CD14-positive monocyte (primary cell): Measurements from ENCODE around the gene PLA2G1B. TPM values are rescaled to one million over a fixed set of nuclear protein-coding genes. Genes with fewer than 3 reads are reported as not detected.
A peak's percentile ranks its signal among the peaks of the same experiment; 100 is the strongest.

Experiments
- DNase-seq, 3 donors: peaks; one replicate each; pipeline ENCODE4 v3.0.0-alpha.2; 2011 to 2022
- H2AFZ ChIP-seq: 2 replicates; pipeline ENCODE4 v1.6.0; 2012; ENCODE audit warnings: mild to moderate bottlenecking, low read depth, low read length, inconsistent platforms; ENCODE audit not compliant: insufficient read depth, poor library complexity, severe bottlenecking
- H3K27ac ChIP-seq, 2 donors: 1 replicate in 1 of 2; 2 replicates in 1 of 2; pipeline ENCODE4 v1.5.1; 2012 to 2013; ENCODE audit warnings: low read length in 2 of 2, control low read depth in 1 of 2, inconsistent platforms in 1 of 2, low read depth in 1 of 2, mild to moderate bottlenecking in 1 of 2
- H3K27me3 ChIP-seq, 2 donors: one replicate each; pipeline versions ENCODE4 v1.6.0 to v1.6.1; 2011 to 2013; ENCODE audit warnings: low read length in 2 of 2; ENCODE audit not compliant: control insufficient read depth in 2 of 2, insufficient read depth in 2 of 2
- H3K36me3 ChIP-seq, 2 donors: replicated peaks in 1 of 2; 1 replicate in 1 of 2; 2 replicates in 1 of 2; pipeline versions ENCODE4 v1.5.1 to v1.6.1; 2012 to 2013; ENCODE audit warnings: low read length in 2 of 2, control low read depth in 1 of 2, inconsistent platforms in 1 of 2, mild to moderate bottlenecking in 1 of 2; ENCODE audit not compliant: insufficient read depth in 2 of 2, control insufficient read depth in 1 of 2
- H3K4me1 ChIP-seq, 2 donors: 1 replicate in 1 of 2; 2 replicates in 1 of 2; pipeline versions ENCODE4 v1.5.1 to v1.6.1; 2012 to 2013; ENCODE audit warnings: low read length in 2 of 2, control low read depth in 1 of 2, inconsistent platforms in 1 of 2, mild to moderate bottlenecking in 1 of 2, moderate library complexity in 1 of 2; ENCODE audit not compliant: insufficient read depth in 2 of 2, control insufficient read depth in 1 of 2
- H3K4me2 ChIP-seq: replicated peaks from 2 replicates; pipeline ENCODE3; 2012; ENCODE audit warnings: low read length, moderate library complexity, mild to moderate bottlenecking; ENCODE audit not compliant: poor library complexity, severe bottlenecking; ENCODE audit errors: extremely low read depth
- H3K4me3 ChIP-seq, 3 experiments: fragments of 200-600 bp in 1 of 3; sonication (generic) in 1 of 3; replicated peaks in 1 of 3; 1 replicate in 2 of 3; 2 replicates in 1 of 3; pipeline ENCODE4 v1.5.1; 2011 to 2013; ENCODE audit warnings: low read length in 3 of 3, mild to moderate bottlenecking in 3 of 3, control low read depth in 2 of 3, low read depth in 2 of 3, inconsistent platforms in 1 of 3, moderate library complexity in 1 of 3
- H3K79me2 ChIP-seq: 2 replicates; pipeline ENCODE4 v1.6.0; 2012; ENCODE audit warnings: mild to moderate bottlenecking, control low read depth, inconsistent platforms, low read length, moderate library complexity; ENCODE audit not compliant: insufficient read depth
- H3K9ac ChIP-seq: 2 replicates; pipeline ENCODE4 v1.6.0; 2017; ENCODE audit warnings: low read length, mild to moderate bottlenecking; ENCODE audit not compliant: insufficient read depth, poor library complexity, severe bottlenecking
- H3K9me3 ChIP-seq, 2 donors: replicated peaks in 1 of 2; 1 replicate in 1 of 2; 2 replicates in 1 of 2; pipeline versions ENCODE4 v1.5.1 to v1.6.1; 2012 to 2013; ENCODE audit warnings: low read length in 2 of 2, control low read depth in 1 of 2; ENCODE audit not compliant: control insufficient read depth in 1 of 2, insufficient read depth in 1 of 2
- H4K20me1 ChIP-seq: 2 replicates; pipeline ENCODE4 v1.6.0; 2012; ENCODE audit warnings: mild to moderate bottlenecking, low read length, control low read depth, moderate library complexity; ENCODE audit not compliant: insufficient read depth
- H3K27ac Mint-ChIP-seq, 7 donors: one replicate each; pipeline ENCODE4 v1.8.0; 2020; ENCODE audit warnings: mild to moderate bottlenecking in 7 of 7, mixed read lengths in 7 of 7, moderate library complexity in 6 of 7, inconsistent platforms in 2 of 7
- H3K27me3 Mint-ChIP-seq, 3 donors: one replicate each; pipeline ENCODE4 v1.8.0; 2021 to 2022; ENCODE audit warnings: low read depth in 3 of 3, mild to moderate bottlenecking in 3 of 3, mixed read lengths in 3 of 3, moderate library complexity in 3 of 3, inconsistent platforms in 1 of 3
- H3K36me3 Mint-ChIP-seq, 2 donors: one replicate each; pipeline ENCODE4 v1.8.0; 2020; ENCODE audit warnings: mixed read lengths in 2 of 2, inconsistent platforms in 1 of 2, mild to moderate bottlenecking in 1 of 2
- H3K4me1 Mint-ChIP-seq: one replicate; pipeline ENCODE4 v1.8.0; 2020; ENCODE audit warnings: mild to moderate bottlenecking, mixed read lengths
- H3K4me3 Mint-ChIP-seq, 2 donors: one replicate each; pipeline ENCODE4 v1.8.0; 2020; ENCODE audit warnings: mild to moderate bottlenecking in 2 of 2, mixed read lengths in 2 of 2, moderate library complexity in 1 of 2
- H3K9me3 Mint-ChIP-seq, 7 donors: one replicate each; pipeline ENCODE4 v1.8.0; 2020 to 2022; ENCODE audit warnings: mixed read lengths in 7 of 7, mild to moderate bottlenecking in 6 of 7, moderate library complexity in 6 of 7, inconsistent platforms in 2 of 7
- CTCF ChIP-seq: fragments of 200-600 bp; IDR thresholded peaks from one replicate; pipeline ENCODE4 v1.8.0; 2022; ENCODE audit warnings: antibody characterized with exemption, mild to moderate bottlenecking
- WGBS: methylation state at CpG from one replicate; pipeline ENCODE4 v1.1.5; 2013; ENCODE audit warnings: missing lambda C conversion rate; ENCODE audit not compliant: insufficient coverage; 5-methylcytosine and 5-hydroxymethylcytosine counted together
- intact Hi-C, 2 donors: fragments of 100-400 bp; cut with micrococcal nuclease; formaldehyde crosslinking; loops; one replicate each; pipeline versions ENCODE4 v1.15.0 to v1.15.1; 2023
- polyA plus RNA-seq, 3 donors: library from polyadenylated mRNA; depleted of rRNA in 1 of 3; unstranded in 2 of 3; stranded (reverse) in 1 of 3; fragments of 300-500 nt in 2 of 3; fragments of >200 nt in 1 of 3; fragmentation: Illumina TruSeq in 2 of 3; gene quantifications; 1 replicate in 2 of 3; 2 replicates in 1 of 3; pipeline ENCODE4 v1.2.3, GENCODE V29; 2012 to 2021
- small RNA-seq: library from RNA; depleted of rRNA; stranded (forward); fragments of <200 nt; gene quantifications from one replicate; pipeline ENCODE3, GENCODE V24; 2012; ENCODE audit warnings: low read depth; ENCODE audit not compliant: insufficient read length

The PLA2G1B gene
- polyA plus RNA-seq, 3 donors, result not detected

- no peak overlapping the region for H3K4me3 ChIP-seq
- H3K9me3 Mint-ChIP-seq, result peaks cover 0 to 6% (median 3%) of the 10 kb centered on the region in 7 donors
- no peaks in the 10 kb centered on the region for H3K4me1 ChIP-seq
- no peak overlapping the region for H3K4me3 Mint-ChIP-seq
- no peak for DNase-seq
- no peak overlapping the region for H3K4me2 ChIP-seq
- peaks cover 9 to 16% (median 12%) of the 10 kb centered on the region in 3 donors for H3K27me3 Mint-ChIP-seq
- H3K27ac Mint-ChIP-seq, result no peak overlapping the region
- H3K9me3 ChIP-seq, result no peaks in the 10 kb centered on the region
- no peak overlapping the region for H2AFZ ChIP-seq
- no peaks in the 10 kb centered on the region for H3K4me1 Mint-ChIP-seq
- H3K27me3 ChIP-seq, result no peaks in the 10 kb centered on the region
- no peaks in the 10 kb centered on the region for H3K79me2 ChIP-seq
- no peaks in the 10 kb centered on the region for H4K20me1 ChIP-seq
- H3K9ac ChIP-seq, result no peak overlapping the region
- H3K36me3 ChIP-seq, result no peaks in the 10 kb centered on the region
- no peak for TF ChIP-seq CTCF
- intact Hi-C loops, result no loop called here
- no peak overlapping the region for H3K27ac ChIP-seq
- WGBS, result 86% methylated on average over 1 of the region's 6 CpGs
- H3K36me3 Mint-ChIP-seq, result no peaks in the 10 kb centered on the region
Observed at GRCh38 chr12:120276734-120277133, 50.8 kb downstream of the PLA2G1B start.

Small RNAs within 50 kb of the gene (small RNA-seq; reads per million reads assigned to genes)
- gene RNU4-1 (68.7 reads per million, percentile 95 among the genes with 10 or more reads in this experiment), gene RNU4-2 (398 reads per million, percentile 98 among the genes with 10 or more reads in this experiment), gene RNU6-1088P (not detected)

Other genes with a start within 250 kb of the PLA2G1B start
- gene RAB35, start 211.0 kb downstream of the PLA2G1B start, polyA plus RNA-seq, result 10 to 100 TPM; 20.4 to 27.3 (median 21.6) TPM
- gene GCN1, start 133.1 kb downstream of the PLA2G1B start, polyA plus RNA-seq, result 10 to 100 TPM in 1 of 3 donors, 1 to 10 TPM in 2; 5.0 to 22.1 (median 8.3) TPM
- 1,000 to 10,000 TPM in 1 of 3 donors, 100 to 1,000 TPM in 2; 650 to 1,928 (median 651) TPM for gene RPLP0, start 126.7 kb downstream of the PLA2G1B start, polyA plus RNA-seq
- 100 to 1,000 TPM in 1 of 3 donors, 10 to 100 TPM in 2; 62.5 to 106 (median 98.4) TPM for gene PXN, start 62.0 kb downstream of the PLA2G1B start, polyA plus RNA-seq
- 10 to 100 TPM in 1 of 3 donors, not detected in 2; 52.3 TPM for gene RNU4-2, start 35.9 kb downstream of the PLA2G1B start, polyA plus RNA-seq
- gene RNU4-1, start 34.5 kb downstream of the PLA2G1B start, polyA plus RNA-seq, result not detected
- under 1 TPM; 0.30 to 0.72 (median 0.53) TPM for gene SIRT4, start 25.5 kb downstream of the PLA2G1B start, polyA plus RNA-seq
- gene MSI1, start 41.4 kb upstream of the PLA2G1B start, polyA plus RNA-seq, result not detected
- 100 to 1,000 TPM; 345 to 924 (median 901) TPM for gene COX6A1, start 110.3 kb upstream of the PLA2G1B start, polyA plus RNA-seq
- 10 to 100 TPM; 11.3 to 61.9 (median 57.0) TPM for gene TRIAP1, start 118.6 kb upstream of the PLA2G1B start, polyA plus RNA-seq
- gene GATC, start 118.7 kb upstream of the PLA2G1B start, polyA plus RNA-seq, result 10 to 100 TPM; 10.7 to 13.8 (median 11.3) TPM
- 100 to 1,000 TPM; 127 to 218 (median 200) TPM for gene SRSF9, start 142.0 kb upstream of the PLA2G1B start, polyA plus RNA-seq
- gene DYNLL1, start 168.3 kb upstream of the PLA2G1B start, polyA plus RNA-seq, result 100 to 1,000 TPM; 184 to 504 (median 486) TPM
- 10 to 100 TPM in 2 of 3 donors, 1 to 10 TPM in 1; 9.3 to 38.9 (median 30.6) TPM for gene COQ5, start 201.4 kb upstream of the PLA2G1B start, polyA plus RNA-seq
- gene RNF10, start 206.6 kb upstream of the PLA2G1B start, polyA plus RNA-seq, result 100 to 1,000 TPM in 2 of 3 donors, 10 to 100 TPM in 1; 62.4 to 178 (median 106) TPM